Keratinocyte (primary cell): ENCODE measurements around the gene BTBD16. TPM values are rescaled to one million over a fixed set of nuclear protein-coding genes. Genes with fewer than 3 reads are reported as not detected.

Experiments
- DNase-seq: peaks from one replicate; pipeline ENCODE4 v3.0.0-alpha.2; 2011; ENCODE audit warnings: low read depth, missing footprints, low spot score
- FAIRE-seq: peaks from 2 replicates; lab custom pipeline; 2011; peaks lifted over from hg19 to GRCh38; lab: Jason Lieb, UNC
- H2AFZ ChIP-seq: 2 replicates; pipeline ENCODE4 v1.6.0; 2012; ENCODE audit warnings: low read length, control low read depth, inconsistent platforms; ENCODE audit not compliant: control insufficient read depth
- H3K27ac ChIP-seq: 2 replicates; pipeline ENCODE4 v1.5.1; 2011; ENCODE audit warnings: low read length; ENCODE audit not compliant: control insufficient read depth, insufficient read depth
- H3K27me3 ChIP-seq: 3 replicates; pipeline ENCODE4 v1.6.0; 2011; ENCODE audit warnings: low read length; ENCODE audit not compliant: control insufficient read depth, insufficient read depth; ENCODE audit errors: extremely low read depth
- H3K36me3 ChIP-seq, 2 experiments: 2 replicates in 1 of 2; 3 replicates in 1 of 2; pipeline ENCODE4 v1.5.1; 2011; ENCODE audit warnings: low read length in 2 of 2, mild to moderate bottlenecking in 1 of 2; ENCODE audit not compliant: control insufficient read depth in 2 of 2, insufficient read depth in 2 of 2; ENCODE audit errors: extremely low read depth in 1 of 2
- H3K4me1 ChIP-seq: 3 replicates; pipeline ENCODE4 v1.5.1; 2011; ENCODE audit warnings: low read length; ENCODE audit not compliant: control insufficient read depth, insufficient read depth; ENCODE audit errors: extremely low read depth
- H3K4me2 ChIP-seq: 3 replicates; pipeline ENCODE4 v1.6.0; 2011; ENCODE audit warnings: low read depth, low read length; ENCODE audit not compliant: control insufficient read depth, insufficient read depth; ENCODE audit errors: extremely low read depth
- H3K4me3 ChIP-seq, 3 experiments: fragments of 200-600 bp in 1 of 3; sonication (generic) in 1 of 3; 2 replicates in 2 of 3; 3 replicates in 1 of 3; pipeline ENCODE4 v1.5.1; 2011 to 2016; ENCODE audit warnings: low read length in 3 of 3, mild to moderate bottlenecking in 3 of 3, control low read depth in 2 of 3, inconsistent platforms in 1 of 3, low read depth in 1 of 3, mixed read lengths in 1 of 3, mixed run types in 1 of 3, moderate library complexity in 1 of 3; ENCODE audit not compliant: control insufficient read depth in 2 of 3, insufficient read depth in 2 of 3; ENCODE audit errors: extremely low read depth in 1 of 3
- H3K79me2 ChIP-seq: 2 replicates; pipeline ENCODE4 v1.6.0; 2012; ENCODE audit warnings: low read length; ENCODE audit not compliant: control insufficient read depth, insufficient read depth
- H3K9ac ChIP-seq: 3 replicates; pipeline ENCODE4 v1.6.0; 2011; ENCODE audit warnings: low read length; ENCODE audit not compliant: control insufficient read depth, insufficient read depth; ENCODE audit errors: extremely low read depth
- H3K9me1 ChIP-seq: 3 replicates; pipeline ENCODE4 v1.6.0; 2011; ENCODE audit warnings: low read length; ENCODE audit not compliant: control insufficient read depth, insufficient read depth; ENCODE audit errors: extremely low read depth
- H3K9me3 ChIP-seq: 2 replicates; pipeline ENCODE4 v1.5.1; 2012; ENCODE audit warnings: low read depth, low read length; ENCODE audit not compliant: control insufficient read depth
- H4K20me1 ChIP-seq: 3 replicates; pipeline ENCODE4 v1.6.0; 2011; ENCODE audit warnings: low read length; ENCODE audit not compliant: control insufficient read depth, insufficient read depth; ENCODE audit errors: extremely low read depth
- EZH2 ChIP-seq: IDR thresholded peaks from one replicate; pipeline ENCODE4 v1.6.1; 2012; ENCODE audit warnings: inconsistent platforms, mild to moderate bottlenecking, low read length, moderate library complexity
- dilution Hi-C: fragments of 300-500 bp; cut with MboI; formaldehyde crosslinking; loops from one replicate; pipeline ENCODE4 v1.7.0; 2020; ENCODE audit warnings: low sequenced_read_pairs; ENCODE audit not compliant: extremely low pct_ligation_motif_present
- polyA plus RNA-seq, 5 experiments: library from polyadenylated mRNA; depleted of rRNA in 3 of 5; stranded (reverse) in 3 of 5; stranded (forward) in 1 of 5; unstranded in 1 of 5; fragments of >200 nt; gene quantifications; 1 replicate in 1 of 5; 2 replicates in 3 of 5; 3 replicates in 1 of 5; pipeline versions ENCODE4 v1.2.1 to v1.2.3, GENCODE V29; 2011 to 2012; ENCODE audit warnings: missing spikeins in 2 of 5, low read depth in 1 of 5, low replicate concordance in 1 of 5
- TF ChIP-seq, protein P1 (sequence below), 3 experiments: IDR thresholded peaks in 1 of 3; conservative IDR thresholded peaks in 1 of 3; optimal IDR thresholded peaks in 1 of 3; 2 replicates in 2 of 3; 3 replicates in 1 of 3; pipeline versions ENCODE3 to v1.5.1; 2011; ENCODE audit warnings: low read length in 3 of 3, mild to moderate bottlenecking in 3 of 3, moderate library complexity in 2 of 3, control low read depth in 1 of 3, inconsistent platforms in 1 of 3; ENCODE audit not compliant: insufficient read depth in 2 of 3; ENCODE audit errors: extremely low read depth in 1 of 3

Gene BTBD16
- polyA plus RNA-seq, 1 donor (not counting 4 experiments of a cell fraction or from before 2014, with no cell fraction given): 4.9 TPM

DNA sequence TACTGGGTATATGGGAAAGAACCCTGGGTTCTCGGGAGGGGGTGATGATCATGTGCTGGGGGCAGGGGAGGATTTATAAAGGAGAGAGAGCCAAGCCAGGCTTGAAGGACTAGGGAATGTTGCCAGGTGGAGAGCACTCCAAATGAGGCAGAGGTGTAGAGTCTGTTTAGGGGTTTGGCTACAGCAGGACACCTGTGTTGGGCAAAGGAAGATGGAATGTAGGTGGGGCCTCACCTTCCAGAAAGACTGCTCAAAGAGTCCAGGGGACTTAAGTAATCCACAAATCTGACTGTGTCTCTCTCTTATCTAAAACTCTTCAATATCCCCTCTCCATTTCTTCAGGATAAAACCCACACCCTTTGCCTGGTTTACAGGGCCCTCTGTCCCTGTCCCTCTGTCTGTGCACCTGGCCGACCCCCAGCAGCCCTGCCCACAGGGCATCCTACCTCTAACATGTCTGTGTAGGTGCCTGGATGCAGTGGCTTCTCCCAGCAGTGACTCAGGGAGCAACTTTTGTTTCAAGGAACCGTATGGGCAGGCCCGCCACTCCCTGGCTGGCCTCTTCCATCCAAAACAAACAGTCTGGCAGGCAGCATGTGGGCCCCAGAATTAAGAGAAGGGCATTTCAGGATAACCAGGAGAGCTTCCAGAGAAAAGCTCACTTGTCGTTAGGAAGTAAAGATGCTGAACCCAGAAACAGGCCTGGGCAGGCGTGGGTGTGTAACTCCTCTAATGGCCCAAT is 92.8 kb downstream of the BTBD16 start:
- no peak for DNase-seq

DNA sequence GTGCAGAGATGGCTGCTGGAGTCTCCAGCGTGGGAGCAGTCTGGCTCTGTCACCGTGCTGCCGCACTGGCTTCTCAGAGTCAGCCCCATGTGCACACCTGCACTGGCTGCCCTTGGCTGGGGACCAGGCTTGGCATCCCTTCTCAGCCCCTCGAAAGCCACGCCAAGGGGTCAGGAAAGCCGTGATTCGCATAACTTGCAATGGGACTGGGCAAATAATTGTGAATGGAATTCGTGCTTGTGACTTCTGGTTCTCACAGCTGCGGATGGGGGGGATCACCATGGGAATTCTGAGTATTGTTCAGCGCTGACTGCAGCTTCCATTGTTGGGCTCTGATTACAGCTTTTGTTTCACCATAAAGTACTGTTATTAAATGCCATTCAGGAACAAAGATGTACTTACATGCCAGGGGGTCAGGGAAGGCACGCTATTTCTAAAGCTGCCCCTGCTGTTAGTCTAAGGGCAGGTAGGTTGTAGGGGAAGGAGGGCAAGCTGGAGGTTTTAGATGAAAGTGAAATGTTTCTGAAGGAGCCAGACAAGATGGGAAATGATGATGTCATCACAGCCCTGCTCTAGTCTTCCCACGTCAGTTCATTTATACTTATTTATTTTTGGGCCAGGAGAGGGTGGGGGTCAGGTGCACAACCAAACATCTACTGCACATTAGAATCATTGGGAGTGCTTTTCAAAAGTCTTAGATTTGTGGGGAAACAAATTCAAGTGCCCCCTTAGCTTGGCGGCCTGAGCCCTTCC is 97.6 kb downstream of the BTBD16 start:
- FAIRE-seq: no peak
- no peak overlapping the region for H3K9ac ChIP-seq
- no peak overlapping the region for H3K4me2 ChIP-seq
- H4K20me1 ChIP-seq: no peaks in the 10 kb centered on the region
- no peaks in the 10 kb centered on the region for H3K36me3 ChIP-seq
- no peak overlapping the region for H3K4me3 ChIP-seq
- H3K9me3 ChIP-seq: no peaks in the 10 kb centered on the region
- TF ChIP-seq EZH2: no peak
- TF ChIP-seq, protein P1, sequence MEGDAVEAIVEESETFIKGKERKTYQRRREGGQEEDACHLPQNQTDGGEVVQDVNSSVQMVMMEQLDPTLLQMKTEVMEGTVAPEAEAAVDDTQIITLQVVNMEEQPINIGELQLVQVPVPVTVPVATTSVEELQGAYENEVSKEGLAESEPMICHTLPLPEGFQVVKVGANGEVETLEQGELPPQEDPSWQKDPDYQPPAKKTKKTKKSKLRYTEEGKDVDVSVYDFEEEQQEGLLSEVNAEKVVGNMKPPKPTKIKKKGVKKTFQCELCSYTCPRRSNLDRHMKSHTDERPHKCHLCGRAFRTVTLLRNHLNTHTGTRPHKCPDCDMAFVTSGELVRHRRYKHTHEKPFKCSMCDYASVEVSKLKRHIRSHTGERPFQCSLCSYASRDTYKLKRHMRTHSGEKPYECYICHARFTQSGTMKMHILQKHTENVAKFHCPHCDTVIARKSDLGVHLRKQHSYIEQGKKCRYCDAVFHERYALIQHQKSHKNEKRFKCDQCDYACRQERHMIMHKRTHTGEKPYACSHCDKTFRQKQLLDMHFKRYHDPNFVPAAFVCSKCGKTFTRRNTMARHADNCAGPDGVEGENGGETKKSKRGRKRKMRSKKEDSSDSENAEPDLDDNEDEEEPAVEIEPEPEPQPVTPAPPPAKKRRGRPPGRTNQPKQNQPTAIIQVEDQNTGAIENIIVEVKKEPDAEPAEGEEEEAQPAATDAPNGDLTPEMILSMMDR (optimal IDR thresholded peaks at IDR 0.05 in 1 of 3, IDR thresholded peaks at IDR 0.05 in 1 of 3, conservative IDR thresholded peaks at IDR 0.05 in 1 of 3; ENCODE audit: extremely low read depth in 1 of 3, insufficient read depth in 2 of 3, low read length in 3 of 3): no peak
- no peak overlapping the region for H2AFZ ChIP-seq
- H3K27ac ChIP-seq: no peak overlapping the region
- no peak for DNase-seq
- H3K79me2 ChIP-seq: no peaks in the 10 kb centered on the region
- dilution Hi-C loops: no loop called here
- no peaks in the 10 kb centered on the region for H3K9me1 ChIP-seq
- H3K27me3 ChIP-seq: no peaks in the 10 kb centered on the region
- H3K4me1 ChIP-seq: peaks cover 20% of the 10 kb centered on the region

More for the DNA sequence above, 92.8 kb downstream of the BTBD16 start:
- H3K4me1 ChIP-seq: peaks cover 27% of the 10 kb centered on the region
- no peaks in the 10 kb centered on the region for H3K9me3 ChIP-seq
- H3K4me3 ChIP-seq: peak overlapping the region in 1 of 3 experiments; percentile 18
- TF ChIP-seq EZH2: no peak
- no peaks in the 10 kb centered on the region for H3K36me3 ChIP-seq
- H4K20me1 ChIP-seq: no peaks in the 10 kb centered on the region
- H3K4me2 ChIP-seq: peak overlapping the region; percentile 52
- peak overlapping the region; percentile 32 for H2AFZ ChIP-seq
- dilution Hi-C loops: no loop called here
- H3K9ac ChIP-seq: peak overlapping the region; percentile 10
- H3K79me2 ChIP-seq: no peaks in the 10 kb centered on the region
- peak overlapping the region; percentile 35 for H3K27ac ChIP-seq
- FAIRE-seq: peak; percentile 61
- H3K27me3 ChIP-seq: no peaks in the 10 kb centered on the region
- no peaks in the 10 kb centered on the region for H3K9me1 ChIP-seq
